PC-3 (cell line): ENCODE data around the gene PPP1R12B.

Experiments used
- EZH2 ChIP-seq: fragments of 300-600 bp; sonication (generic); IDR thresholded peaks from one replicate; pipeline ENCODE4 v1.6.1; 2017; ENCODE audit warnings: antibody characterized with exemption, mild to moderate bottlenecking, low read length; ENCODE audit not compliant: unreplicated experiment
- EZH2phosphoT487 ChIP-seq: fragments of 300-600 bp; sonication (generic); IDR thresholded peaks from 2 replicates; pipeline ENCODE4 v1.6.1; 2018; ENCODE audit warnings: mild to moderate bottlenecking, antibody characterized with exemption, low read length, borderline replicate concordance
- TF ChIP-seq, protein P1 (sequence below): fragments of 300-600 bp; sonication (generic); conservative IDR thresholded peaks from 2 replicates; pipeline ENCODE4 v1.5.1; 2017; ENCODE audit warnings: antibody characterized with exemption, low read depth, mild to moderate bottlenecking, low read length

DNA sequence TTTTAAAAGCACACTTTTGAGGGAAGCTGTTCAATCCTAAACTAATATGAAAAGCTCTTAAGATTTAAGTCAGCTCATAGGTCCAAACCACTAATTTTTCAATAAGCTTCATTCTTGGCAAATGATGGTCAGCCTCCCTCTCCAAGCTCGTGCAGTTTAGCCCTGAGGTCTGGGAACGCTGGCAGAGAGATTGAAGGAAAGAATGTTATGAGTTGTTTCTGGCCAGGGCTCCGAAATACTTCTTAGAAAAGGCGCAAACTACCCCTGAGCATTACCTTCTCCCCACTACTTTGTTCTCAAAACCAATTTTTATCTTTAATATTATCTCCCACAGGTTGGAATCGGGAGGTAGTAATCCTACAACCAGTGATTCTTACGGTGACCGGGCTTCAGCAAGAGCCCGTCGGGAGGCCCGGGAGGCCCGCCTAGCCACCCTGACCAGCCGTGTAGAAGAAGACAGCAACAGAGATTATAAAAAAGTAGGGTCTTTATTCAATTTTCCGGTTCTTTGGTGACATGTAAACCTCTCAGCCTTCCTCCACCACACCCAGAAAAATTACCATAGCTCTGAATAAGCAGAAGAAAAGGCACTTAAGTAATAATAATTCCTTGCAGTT is 214.1 kb downstream of the PPP1R12B start:
- TF ChIP-seq EZH2 (no peak), EZH2phosphoT487 (no peak)
- TF ChIP-seq, protein P1, sequence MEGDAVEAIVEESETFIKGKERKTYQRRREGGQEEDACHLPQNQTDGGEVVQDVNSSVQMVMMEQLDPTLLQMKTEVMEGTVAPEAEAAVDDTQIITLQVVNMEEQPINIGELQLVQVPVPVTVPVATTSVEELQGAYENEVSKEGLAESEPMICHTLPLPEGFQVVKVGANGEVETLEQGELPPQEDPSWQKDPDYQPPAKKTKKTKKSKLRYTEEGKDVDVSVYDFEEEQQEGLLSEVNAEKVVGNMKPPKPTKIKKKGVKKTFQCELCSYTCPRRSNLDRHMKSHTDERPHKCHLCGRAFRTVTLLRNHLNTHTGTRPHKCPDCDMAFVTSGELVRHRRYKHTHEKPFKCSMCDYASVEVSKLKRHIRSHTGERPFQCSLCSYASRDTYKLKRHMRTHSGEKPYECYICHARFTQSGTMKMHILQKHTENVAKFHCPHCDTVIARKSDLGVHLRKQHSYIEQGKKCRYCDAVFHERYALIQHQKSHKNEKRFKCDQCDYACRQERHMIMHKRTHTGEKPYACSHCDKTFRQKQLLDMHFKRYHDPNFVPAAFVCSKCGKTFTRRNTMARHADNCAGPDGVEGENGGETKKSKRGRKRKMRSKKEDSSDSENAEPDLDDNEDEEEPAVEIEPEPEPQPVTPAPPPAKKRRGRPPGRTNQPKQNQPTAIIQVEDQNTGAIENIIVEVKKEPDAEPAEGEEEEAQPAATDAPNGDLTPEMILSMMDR, result no peak
